Gastrocnemius medialis (tissue), 4 donors: ENCODE measurements around the gene RNASEL. TPM values are rescaled to one million over a fixed set of nuclear protein-coding genes. Genes with fewer than 3 reads are reported as not detected.

ENCODE experiments used
- ATAC-seq, 2 donors: fragments of 150-250 bp; one replicate each; pipeline ENCODE4 v1.9.1; 2016
- DNase-seq, 2 donors: peaks; one replicate each; pipeline ENCODE4 v3.0.0-alpha.2; 2019
- H3K27ac ChIP-seq, 4 donors: fragments of 200-600 bp; sonication (generic); 1 replicate in 1 of 4; 2 replicates in 3 of 4; pipeline ENCODE4 v1.5.1; 2016 to 2018; ENCODE audit warnings: mild to moderate bottlenecking in 2 of 4, moderate library complexity in 1 of 4
- H3K27me3 ChIP-seq, 3 donors: fragments of 200-600 bp; sonication (generic) in 2 of 3; 1 replicate in 1 of 3; 2 replicates in 2 of 3; pipeline versions ENCODE4 v1.5.1 to v1.6.0; 2016 to 2019; ENCODE audit warnings: mild to moderate bottlenecking in 1 of 3, moderate library complexity in 1 of 3
- H3K36me3 ChIP-seq, 2 donors: fragments of 200-600 bp; sonication (generic) in 1 of 2; one replicate each; pipeline ENCODE4 v1.5.1; 2017 to 2018
- H3K4me1 ChIP-seq, 2 donors: fragments of 200-600 bp; sonication (generic) in 1 of 2; one replicate each; pipeline ENCODE4 v1.5.1; 2016 to 2017; ENCODE audit warnings: mild to moderate bottlenecking in 2 of 2
- H3K4me3 ChIP-seq, 4 donors: fragments of 200-600 bp; sonication (generic) in 3 of 4; 1 replicate in 1 of 4; 2 replicates in 3 of 4; pipeline ENCODE4 v1.5.1; 2016 to 2019; ENCODE audit warnings: mild to moderate bottlenecking in 2 of 4
- H3K9me3 ChIP-seq, 3 donors: fragments of 200-600 bp; sonication (generic) in 2 of 3; 1 replicate in 1 of 3; 2 replicates in 2 of 3; pipeline ENCODE4 v1.5.1; 2016 to 2019
- POLR2A ChIP-seq, 2 donors: fragments of 450-650 bp; IDR thresholded peaks; one replicate each; pipeline ENCODE4 v1.6.1; 2017; ENCODE audit warnings: antibody characterized with exemption in 2 of 2, mild to moderate bottlenecking in 2 of 2, moderate library complexity in 2 of 2
- in situ Hi-C, 4 donors: fragments of 200-750 bp; cut with MboI; loops; one replicate each; pipeline versions ENCODE4 v1.15.0 to v1.8.0; 2017; ENCODE audit warnings: low sequenced_read_pairs in 4 of 4
- intact Hi-C: fragments of 100-400 bp; cut with DNase I; formaldehyde crosslinking; loops from one replicate; pipeline ENCODE4 v1.15.1; 2023; ENCODE audit warnings: low total_unique reads
- total RNA-seq, 4 donors: library from RNA; depleted of rRNA; stranded (reverse); fragments of >200 nt; gene quantifications; one replicate each; pipeline versions ENCODE4 v1.1.0 to v1.2.3, GENCODE V29; 2016
- TF ChIP-seq, protein P1 (sequence below), 5 experiments: fragments of 450-650 bp in 3 of 5; fragments of 200-600 bp in 2 of 5; sonication (generic) in 2 of 5; IDR thresholded peaks in 4 of 5; conservative IDR thresholded peaks in 1 of 5; 1 replicate in 4 of 5; 2 replicates in 1 of 5; pipeline ENCODE4 v1.5.1; 2016 to 2019; ENCODE audit warnings: antibody characterized with exemption in 5 of 5, mild to moderate bottlenecking in 3 of 5, moderate library complexity in 3 of 5

Gene RNASEL
- total RNA-seq, 4 donors from 2014 or later, result 0.51 to 4.4 (median 2.4) TPM

DNA sequence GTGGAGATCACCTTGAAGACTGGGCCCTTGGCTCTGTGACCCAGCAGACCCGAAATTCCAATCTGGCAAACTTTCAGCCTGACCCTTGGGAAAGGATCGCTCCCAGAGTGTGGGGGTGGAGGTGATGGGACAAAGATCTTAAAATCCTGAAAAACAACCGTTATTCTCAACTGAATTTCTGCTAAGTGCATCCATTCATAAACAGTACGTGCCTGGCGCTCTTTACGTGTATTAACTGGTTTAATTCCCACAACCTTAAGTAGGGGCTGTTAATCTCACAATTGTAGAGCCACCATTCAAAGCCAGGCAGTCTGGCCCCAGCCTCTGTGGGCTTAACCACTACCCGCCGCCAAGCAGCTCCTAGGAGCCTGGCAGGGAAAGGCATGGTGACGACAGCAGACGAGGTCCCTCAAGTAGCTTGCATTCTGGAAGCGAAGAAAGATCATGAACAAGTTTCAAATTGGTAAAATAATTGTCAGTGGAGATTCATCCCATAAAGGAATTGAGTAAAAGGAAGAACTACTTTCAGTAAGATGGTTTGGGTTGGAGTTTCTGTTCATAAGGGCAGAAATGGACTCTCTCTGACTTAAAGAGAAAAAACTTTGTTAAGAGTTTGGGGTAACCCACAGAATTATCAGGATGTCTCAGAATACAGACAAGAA lies 26.5 kb upstream of the RNASEL start:
- peak overlapping the region; percentile 58 to 63 (median 61) for H3K4me3 ChIP-seq
- peak overlapping the region; percentile 86 to 95 (median 91) for H3K27ac ChIP-seq
- no peak for TF ChIP-seq POLR2A (IDR thresholded peaks at IDR 0.05)
- TF ChIP-seq, protein P1, sequence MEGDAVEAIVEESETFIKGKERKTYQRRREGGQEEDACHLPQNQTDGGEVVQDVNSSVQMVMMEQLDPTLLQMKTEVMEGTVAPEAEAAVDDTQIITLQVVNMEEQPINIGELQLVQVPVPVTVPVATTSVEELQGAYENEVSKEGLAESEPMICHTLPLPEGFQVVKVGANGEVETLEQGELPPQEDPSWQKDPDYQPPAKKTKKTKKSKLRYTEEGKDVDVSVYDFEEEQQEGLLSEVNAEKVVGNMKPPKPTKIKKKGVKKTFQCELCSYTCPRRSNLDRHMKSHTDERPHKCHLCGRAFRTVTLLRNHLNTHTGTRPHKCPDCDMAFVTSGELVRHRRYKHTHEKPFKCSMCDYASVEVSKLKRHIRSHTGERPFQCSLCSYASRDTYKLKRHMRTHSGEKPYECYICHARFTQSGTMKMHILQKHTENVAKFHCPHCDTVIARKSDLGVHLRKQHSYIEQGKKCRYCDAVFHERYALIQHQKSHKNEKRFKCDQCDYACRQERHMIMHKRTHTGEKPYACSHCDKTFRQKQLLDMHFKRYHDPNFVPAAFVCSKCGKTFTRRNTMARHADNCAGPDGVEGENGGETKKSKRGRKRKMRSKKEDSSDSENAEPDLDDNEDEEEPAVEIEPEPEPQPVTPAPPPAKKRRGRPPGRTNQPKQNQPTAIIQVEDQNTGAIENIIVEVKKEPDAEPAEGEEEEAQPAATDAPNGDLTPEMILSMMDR (IDR thresholded peaks at IDR 0.05 in 4 of 5, conservative IDR thresholded peaks at IDR 0.05 in 1 of 5), result no peak
- ATAC-seq, result peak; percentile 34 to 57
- H3K36me3 ChIP-seq, result no peaks in the 10 kb centered on the region
- no peaks in the 10 kb centered on the region for H3K27me3 ChIP-seq
- intact Hi-C loops, result loop anchor here (1.0 kb wide), 1 partner anchor 11 kb away; the partner anchor contains the start of gene RGS16
- H3K4me1 ChIP-seq, result peaks cover 16 to 21% of the 10 kb centered on the region in 2 donors
- H3K9me3 ChIP-seq, result no peaks in the 10 kb centered on the region
- DNase-seq, result peak in 1 of 2 donors; percentile 59
- in situ Hi-C loops, result no loop called here

- H3K27ac ChIP-seq, result peak overlapping the region; percentile 86 to 95 (median 91)
- peak overlapping the region; percentile 58 to 63 (median 61) for H3K4me3 ChIP-seq
- no peaks in the 10 kb centered on the region for H3K9me3 ChIP-seq
- DNase-seq (peak; percentile 77 to 86), ATAC-seq (peak; percentile 88)
- intact Hi-C loops (loop anchor here (1.0 kb wide), 1 partner anchor 11 kb away; the partner anchor contains the start of gene RGS16), in situ Hi-C loops (no loop called here)
- H3K27me3 ChIP-seq, result no peaks in the 10 kb centered on the region
- TF ChIP-seq, protein P1 (IDR thresholded peaks at IDR 0.05 in 4 of 5, conservative IDR thresholded peaks at IDR 0.05 in 1 of 5), result peak in 1 of 5 experiments; percentile 11
- peak; percentile 89 to 91 for TF ChIP-seq POLR2A (IDR thresholded peaks at IDR 0.05)
- H3K36me3 ChIP-seq, result no peaks in the 10 kb centered on the region
- H3K4me1 ChIP-seq, result peaks cover 16 to 21% of the 10 kb centered on the region in 2 donors
Measured at GRCh38 chr1:182614796-182615454, 25.9 kb upstream of the RNASEL start.

DNA sequence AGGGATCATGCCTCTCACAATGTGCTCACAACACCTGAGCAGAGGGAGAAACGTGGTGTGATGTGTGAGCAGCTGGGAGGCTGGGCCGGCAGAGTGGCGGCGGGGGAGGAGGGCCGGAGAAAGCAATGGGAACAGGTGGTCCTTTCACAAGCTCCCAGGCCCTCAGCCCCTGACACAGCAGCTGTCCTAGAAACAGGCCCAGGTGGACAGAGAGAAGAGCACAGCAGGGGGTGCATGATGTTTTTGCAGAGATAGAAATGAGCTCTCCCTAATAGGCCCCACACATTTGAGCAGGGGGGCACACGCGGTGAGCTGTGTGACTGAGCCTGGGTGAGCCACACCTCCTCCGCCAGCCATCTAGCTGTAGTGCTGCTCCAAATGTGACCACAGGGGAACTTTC lies 22.7 kb upstream of the RNASEL start:
- peaks cover 25 to 30% of the 10 kb centered on the region in 2 donors for H3K4me1 ChIP-seq
- H3K36me3 ChIP-seq, result no peaks in the 10 kb centered on the region
- no peaks in the 10 kb centered on the region for H3K9me3 ChIP-seq
- no peaks in the 10 kb centered on the region for H3K27me3 ChIP-seq
- no peak overlapping the region for H3K27ac ChIP-seq
- intact Hi-C loops, result no loop called here
- in situ Hi-C loops, result no loop called here
- no peak for ATAC-seq
- no peak for TF ChIP-seq POLR2A (IDR thresholded peaks at IDR 0.05)
- TF ChIP-seq, protein P1 (IDR thresholded peaks at IDR 0.05 in 4 of 5, conservative IDR thresholded peaks at IDR 0.05 in 1 of 5), result no peak
- DNase-seq, result no peak
- H3K4me3 ChIP-seq, result no peak overlapping the region

DNA sequence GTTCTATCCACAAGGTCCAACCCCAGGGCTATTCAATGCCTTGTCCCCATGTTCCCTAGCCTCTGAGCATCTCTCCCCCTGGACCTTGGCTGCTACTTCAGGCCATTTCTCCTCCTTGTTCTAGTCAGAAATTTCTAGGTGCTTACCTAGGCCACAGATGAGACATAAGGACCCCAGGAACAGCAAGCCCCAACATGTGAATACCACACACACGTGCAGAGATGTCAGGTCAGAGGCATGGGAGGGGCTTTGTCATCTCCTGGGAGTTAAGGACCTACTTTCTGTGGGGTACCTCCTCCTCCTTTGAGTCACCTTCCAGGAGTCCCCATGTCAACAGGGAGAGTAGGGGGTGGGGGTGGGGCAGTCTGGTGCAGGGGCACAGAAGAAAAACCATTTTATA lies 22.3 kb upstream of the RNASEL start:
- Histone ChIP-seq H3K4me1 (peaks cover 25 to 29% of the 10 kb centered on the region in 2 donors), H3K4me3 (no peak overlapping the region), H3K27me3 (no peaks in the 10 kb centered on the region), H3K9me3 (no peaks in the 10 kb centered on the region), H3K27ac (no peak overlapping the region), H3K36me3 (no peaks in the 10 kb centered on the region)
- TF ChIP-seq, protein P1 (IDR thresholded peaks at IDR 0.05 in 4 of 5, conservative IDR thresholded peaks at IDR 0.05 in 1 of 5), result no peak
- no peak for TF ChIP-seq POLR2A (IDR thresholded peaks at IDR 0.05)
- intact Hi-C loops (no loop called here), in situ Hi-C loops (no loop called here)
- no peak for ATAC-seq
- no peak for DNase-seq
